Measurements from ENCODE around the gene MTCL1.

The MTCL1 gene

GRCh38 chr18:8811115-8811514 lies 105.8 kb downstream of the MTCL1 start:
- WGBS, 2 experiments (ENCODE audit: insufficient coverage in 2 of 2) = no CpG with 5 or more reads among the region's 6 CpGs
- Histone ChIP-seq H3K4me1 (ENCODE audit: control insufficient read depth, insufficient read depth, low read length, poor library complexity, severe bottlenecking) (peaks cover 19% of the 10 kb centered on the region), H3K36me3 (ENCODE audit: control insufficient read depth, insufficient read depth, low read length) (peaks cover 36% of the 10 kb centered on the region), H3K9me3 (ENCODE audit: control insufficient read depth, low read length) (no peaks in the 10 kb centered on the region), H3K4me3 (ENCODE audit: extremely low read depth, insufficient read depth, low read length, poor library complexity, severe bottlenecking) (no peak overlapping the region), H3K27ac (ENCODE audit: low read depth, low read length, severe bottlenecking) (no peak overlapping the region)

GRCh38 chr18:8812631-8813030 lies 107.3 kb downstream of the MTCL1 start:
- WGBS, 2 experiments (ENCODE audit: insufficient coverage in 2 of 2) = 98 to 100% methylated on average over 1 to 3 of the region's 4 CpGs
- peaks cover 32% of the 10 kb centered on the region for H3K36me3 ChIP-seq (ENCODE audit: control insufficient read depth, insufficient read depth, low read length)
- peaks cover 21% of the 10 kb centered on the region for H3K4me1 ChIP-seq (ENCODE audit: control insufficient read depth, insufficient read depth, low read length, poor library complexity, severe bottlenecking)

GRCh38 chr18:8813611-8814010 lies 108.3 kb downstream of the MTCL1 start:
- H3K27ac ChIP-seq (ENCODE audit: low read depth, low read length, severe bottlenecking) = no peak overlapping the region
- H3K4me1 ChIP-seq (ENCODE audit: control insufficient read depth, insufficient read depth, low read length, poor library complexity, severe bottlenecking) = peaks cover 21% of the 10 kb centered on the region
- H3K4me3 ChIP-seq (ENCODE audit: extremely low read depth, insufficient read depth, low read length, poor library complexity, severe bottlenecking) = no peak overlapping the region
- H3K36me3 ChIP-seq (ENCODE audit: control insufficient read depth, insufficient read depth, low read length) = peaks cover 30% of the 10 kb centered on the region
- no peaks in the 10 kb centered on the region for H3K9me3 ChIP-seq (ENCODE audit: control insufficient read depth, low read length)

More at GRCh38 chr18:8812631-8813030, 107.3 kb downstream of the MTCL1 start:
- H3K4me3 ChIP-seq (ENCODE audit: extremely low read depth, insufficient read depth, low read length, poor library complexity, severe bottlenecking) = no peak overlapping the region
- H3K27ac ChIP-seq (ENCODE audit: low read depth, low read length, severe bottlenecking) = no peak overlapping the region
- no peaks in the 10 kb centered on the region for H3K9me3 ChIP-seq (ENCODE audit: control insufficient read depth, low read length)

GRCh38 chr18:8814206-8814605 lies 108.8 kb downstream of the MTCL1 start:
- H3K27ac ChIP-seq (ENCODE audit: low read depth, low read length, severe bottlenecking) = no peak overlapping the region
- 80 to 90% methylated on average over 1 to 2 of the region's 6 CpGs for WGBS, 2 experiments (ENCODE audit: insufficient coverage in 2 of 2)
- H3K4me3 ChIP-seq (ENCODE audit: extremely low read depth, insufficient read depth, low read length, poor library complexity, severe bottlenecking) = no peak overlapping the region
- H3K9me3 ChIP-seq (ENCODE audit: control insufficient read depth, low read length) = no peaks in the 10 kb centered on the region
- peaks cover 21% of the 10 kb centered on the region for H3K4me1 ChIP-seq (ENCODE audit: control insufficient read depth, insufficient read depth, low read length, poor library complexity, severe bottlenecking)
- H3K36me3 ChIP-seq (ENCODE audit: control insufficient read depth, insufficient read depth, low read length) = peaks cover 28% of the 10 kb centered on the region

- no peak overlapping the region for H3K27ac ChIP-seq (ENCODE audit: low read depth, low read length, severe bottlenecking)
- H3K4me1 ChIP-seq (ENCODE audit: control insufficient read depth, insufficient read depth, low read length, poor library complexity, severe bottlenecking) = peaks cover 28% of the 10 kb centered on the region
- H3K4me3 ChIP-seq (ENCODE audit: extremely low read depth, insufficient read depth, low read length, poor library complexity, severe bottlenecking) = no peak overlapping the region
- H3K36me3 ChIP-seq (ENCODE audit: control insufficient read depth, insufficient read depth, low read length) = peaks cover 23% of the 10 kb centered on the region
- WGBS, 2 experiments (ENCODE audit: insufficient coverage in 2 of 2) = no CpG with 5 or more reads among the region's 3 CpGs
- no peaks in the 10 kb centered on the region for H3K9me3 ChIP-seq (ENCODE audit: control insufficient read depth, low read length)
These were observed 110.9 kb downstream of the MTCL1 start for GRCh38 chr18:8816220-8816619.

- Histone ChIP-seq H3K27ac (ENCODE audit: low read depth, low read length, severe bottlenecking) (no peak overlapping the region), H3K9me3 (ENCODE audit: control insufficient read depth, low read length) (no peaks in the 10 kb centered on the region), H3K4me3 (ENCODE audit: extremely low read depth, insufficient read depth, low read length, poor library complexity, severe bottlenecking) (no peak overlapping the region), H3K36me3 (ENCODE audit: control insufficient read depth, insufficient read depth, low read length) (peaks cover 21% of the 10 kb centered on the region), H3K4me1 (ENCODE audit: control insufficient read depth, insufficient read depth, low read length, poor library complexity, severe bottlenecking) (peaks cover 29% of the 10 kb centered on the region)
- 60 to 71% methylated on average over 1 of the region's 1 CpG for WGBS, 2 experiments (ENCODE audit: insufficient coverage in 2 of 2)
These were observed 111.5 kb downstream of the MTCL1 start for GRCh38 chr18:8816816-8817215.

GRCh38 chr18:8818982-8819381 lies 113.6 kb downstream of the MTCL1 start:
- no peaks in the 10 kb centered on the region for H3K9me3 ChIP-seq (ENCODE audit: control insufficient read depth, low read length)
- peaks cover 18% of the 10 kb centered on the region for H3K4me1 ChIP-seq (ENCODE audit: control insufficient read depth, insufficient read depth, low read length, poor library complexity, severe bottlenecking)
- peaks cover 12% of the 10 kb centered on the region for H3K36me3 ChIP-seq (ENCODE audit: control insufficient read depth, insufficient read depth, low read length)
- no peak overlapping the region for H3K27ac ChIP-seq (ENCODE audit: low read depth, low read length, severe bottlenecking)
- 96 to 97% methylated on average over 14 to 15 of the region's 15 CpGs for WGBS, 2 experiments (ENCODE audit: insufficient coverage in 2 of 2)
- H3K4me3 ChIP-seq (ENCODE audit: extremely low read depth, insufficient read depth, low read length, poor library complexity, severe bottlenecking) = no peak overlapping the region

GRCh38 chr18:8820396-8821082 lies 115.2 kb downstream of the MTCL1 start:
- WGBS, 2 experiments (ENCODE audit: insufficient coverage in 2 of 2) = 82 to 90% methylated on average over 6 to 9 of the region's 9 CpGs
- H3K36me3 ChIP-seq (ENCODE audit: control insufficient read depth, insufficient read depth, low read length) = peaks cover 17% of the 10 kb centered on the region
- no peak overlapping the region for H3K27ac ChIP-seq (ENCODE audit: low read depth, low read length, severe bottlenecking)
- no peaks in the 10 kb centered on the region for H3K9me3 ChIP-seq (ENCODE audit: control insufficient read depth, low read length)
- peaks cover 12% of the 10 kb centered on the region for H3K4me1 ChIP-seq (ENCODE audit: control insufficient read depth, insufficient read depth, low read length, poor library complexity, severe bottlenecking)
- H3K4me3 ChIP-seq (ENCODE audit: extremely low read depth, insufficient read depth, low read length, poor library complexity, severe bottlenecking) = no peak overlapping the region

GRCh38 chr18:8821083-8821465 lies 115.7 kb downstream of the MTCL1 start:
- no peaks in the 10 kb centered on the region for H3K9me3 ChIP-seq (ENCODE audit: control insufficient read depth, low read length)
- H3K36me3 ChIP-seq (ENCODE audit: control insufficient read depth, insufficient read depth, low read length) = peaks cover 23% of the 10 kb centered on the region
- WGBS, 2 experiments (ENCODE audit: insufficient coverage in 2 of 2) = 80 to 85% methylated on average over 1 to 2 of the region's 3 CpGs
- H3K27ac ChIP-seq (ENCODE audit: low read depth, low read length, severe bottlenecking) = no peak overlapping the region
- H3K4me1 ChIP-seq (ENCODE audit: control insufficient read depth, insufficient read depth, low read length, poor library complexity, severe bottlenecking) = peaks cover 12% of the 10 kb centered on the region
- no peak overlapping the region for H3K4me3 ChIP-seq (ENCODE audit: extremely low read depth, insufficient read depth, low read length, poor library complexity, severe bottlenecking)

- 80% methylated on average over 1 of the region's 1 CpG; no CpG with 5 or more reads in 1 of the 2 experiments for WGBS, 2 experiments (ENCODE audit: insufficient coverage in 2 of 2)
- H3K27ac ChIP-seq (ENCODE audit: low read depth, low read length, severe bottlenecking) = no peak overlapping the region
- H3K4me3 ChIP-seq (ENCODE audit: extremely low read depth, insufficient read depth, low read length, poor library complexity, severe bottlenecking) = no peak overlapping the region
- H3K4me1 ChIP-seq (ENCODE audit: control insufficient read depth, insufficient read depth, low read length, poor library complexity, severe bottlenecking) = peaks cover 8% of the 10 kb centered on the region
- no peaks in the 10 kb centered on the region for H3K9me3 ChIP-seq (ENCODE audit: control insufficient read depth, low read length)
- H3K36me3 ChIP-seq (ENCODE audit: control insufficient read depth, insufficient read depth, low read length) = peaks cover 25% of the 10 kb centered on the region
These were observed 116.2 kb downstream of the MTCL1 start for GRCh38 chr18:8821531-8821930.

GRCh38 chr18:8822643-8823042 lies 117.3 kb downstream of the MTCL1 start:
- peaks cover 8% of the 10 kb centered on the region for H3K4me1 ChIP-seq (ENCODE audit: control insufficient read depth, insufficient read depth, low read length, poor library complexity, severe bottlenecking)
- WGBS, 2 experiments (ENCODE audit: insufficient coverage in 2 of 2) = 94 to 95% methylated on average over 6 to 7 of the region's 10 CpGs
- H3K27ac ChIP-seq (ENCODE audit: low read depth, low read length, severe bottlenecking) = no peak overlapping the region
- no peaks in the 10 kb centered on the region for H3K9me3 ChIP-seq (ENCODE audit: control insufficient read depth, low read length)
- H3K4me3 ChIP-seq (ENCODE audit: extremely low read depth, insufficient read depth, low read length, poor library complexity, severe bottlenecking) = no peak overlapping the region
- peaks cover 28% of the 10 kb centered on the region for H3K36me3 ChIP-seq (ENCODE audit: control insufficient read depth, insufficient read depth, low read length)
